ENCODE data around the gene LARGE1. TPM values are rescaled to one million over a fixed set of nuclear protein-coding genes. Genes with fewer than 3 reads are reported as not detected.

Gene LARGE1
- total and polyA plus RNA-seq, 2 of the 8 experiments (the other 6 are each of a cell fraction or from before 2014, with no cell fraction given), result 43.7 to 83.0 TPM

GRCh38 chr22:33601062-33601461 is 319.2 kb downstream of the LARGE1 start (continued):
- TF ChIP-seq CHD7 (IDR thresholded peaks at IDR 0.05; ENCODE audit: insufficient replicate concordance, low read length), result no peak
- TF ChIP-seq HDAC2 (IDR thresholded peaks at IDR 0.05; ENCODE audit: borderline replicate concordance in 1 of 2, low read depth in 2 of 2, low read length in 2 of 2), result no peak
- TF ChIP-seq RNF2 (IDR thresholded peaks at IDR 0.05; ENCODE audit: borderline replicate concordance, low read depth, low read length, missing control alignments, poor library complexity, severe bottlenecking), result no peak
- no peak for TF ChIP-seq JUN (IDR thresholded peaks at IDR 0.05; ENCODE audit: low read depth, low read length)
- TF ChIP-seq EZH2 (IDR thresholded peaks at IDR 0.05; ENCODE audit: low read depth, low read length, severe bottlenecking), result no peak
